Iris pigment epithelial cell (primary cell): ENCODE data around the gene USP20.

Experiments used
- DNase-seq: peaks from one replicate; pipeline ENCODE4 v3.0.0-alpha.2; 2011; ENCODE audit warnings: low read depth

The USP20 gene

GRCh38 chr9:129857207-129857606 lies 21.9 kb downstream of the USP20 start:
- no peak for DNase-seq

- no peak for DNase-seq
These were observed 23.1 kb downstream of the USP20 start for GRCh38 chr9:129858167-129858962.

- no peak for DNase-seq
These were observed 25.6 kb downstream of the USP20 start for GRCh38 chr9:129860653-129861446.

GRCh38 chr9:129861447-129861827 lies 26.2 kb downstream of the USP20 start:
- DNase-seq: no peak

GRCh38 chr9:129863059-129863690 lies 27.9 kb downstream of the USP20 start:
- peak; percentile 93 for DNase-seq

GRCh38 chr9:129864991-129865647 lies 29.9 kb downstream of the USP20 start:
- no peak for DNase-seq

- DNase-seq: no peak
These were observed 30.5 kb downstream of the USP20 start for GRCh38 chr9:129865668-129866320.

GRCh38 chr9:129866394-129867135 lies 31.3 kb downstream of the USP20 start:
- DNase-seq: no peak

- no peak for DNase-seq
These were observed 32.1 kb downstream of the USP20 start for GRCh38 chr9:129867136-129868022.

GRCh38 chr9:129868023-129868871 lies 33.0 kb downstream of the USP20 start:
- DNase-seq: no peak

- no peak for DNase-seq
These were observed 33.7 kb downstream of the USP20 start for GRCh38 chr9:129868872-129869486.

GRCh38 chr9:129869585-129870501 lies 34.6 kb downstream of the USP20 start:
- no peak for DNase-seq

GRCh38 chr9:129871046-129871445 lies 35.8 kb downstream of the USP20 start:
- no peak for DNase-seq

GRCh38 chr9:129873563-129874190 lies 38.4 kb downstream of the USP20 start:
- DNase-seq: no peak

GRCh38 chr9:129874261-129875101 lies 39.2 kb downstream of the USP20 start:
- DNase-seq: no peak

- no peak for DNase-seq
These were observed 39.9 kb downstream of the USP20 start for GRCh38 chr9:129875181-129875611.
